ENCODE measurements around the gene MAF.

- TF ChIP-seq CTCF (conservative IDR thresholded peaks at IDR 0.05 in 1 of 2, IDR thresholded peaks at IDR 0.05 in 1 of 2; ENCODE audit: low read depth in 1 of 2, low read length in 2 of 2) (no peak), EZH2 (IDR thresholded peaks at IDR 0.05; ENCODE audit: low read length, missing control alignments) (no peak)
Observed at GRCh38 chr16:79576602-79577001, 23.9 kb downstream of the MAF start.
